CD4-positive, alpha-beta T cell treated with Interleukin-10 for 1 hour (primary cell): ENCODE data around the gene TMEM88.
"Not testable (repeated sequence)": the region's sequence is repeated elsewhere in the genome, so short reads cannot be mapped to it uniquely, and the experiment has no call there.

ENCODE experiments used
- DNase-seq: peaks from one replicate; pipeline ENCODE4 v3.0.0-alpha.2; 2020

TMEM88 gene

GRCh38 chr17:7856811-7857712 is 2.2 kb downstream of the TMEM88 start, which contains the start of gene NAA38:
TSS of gene NAA38 (minus strand) at chr17:7857559. CDS start at chr17:7857463, 96 bp downstream.
- DNase-seq: peak; percentile 97

- DNase-seq: peak; percentile 95
Observed at GRCh38 chr17:7857713-7858521, 3.1 kb downstream of the TMEM88 start, which contains the start of gene CYB5D1. TSS of gene CYB5D1 (plus strand) at chr17:7858003. CDS start at chr17:7858135, 132 bp downstream.

GRCh38 chr17:7858522-7858810 is 3.6 kb downstream of the TMEM88 start:
- peak; percentile 55 for DNase-seq

DNA sequence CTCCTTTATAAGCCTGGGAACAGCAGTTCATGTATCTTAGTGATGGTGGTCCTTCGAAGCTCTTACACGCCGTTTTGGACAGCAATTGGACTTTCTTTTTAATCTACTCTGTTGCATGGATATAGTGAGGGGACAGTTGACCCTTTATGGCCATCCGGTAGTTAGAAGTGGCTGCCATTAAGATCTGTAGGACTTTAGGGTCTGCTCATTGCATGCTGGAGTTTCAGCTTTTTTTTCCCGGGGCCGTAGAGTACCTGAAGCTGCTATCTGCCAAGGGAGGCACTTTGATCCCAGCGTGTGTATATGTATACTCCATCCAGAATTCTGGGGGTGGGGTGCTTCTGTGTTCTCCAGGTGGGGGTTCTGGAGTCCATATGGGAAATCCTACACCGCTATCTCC is 4.2 kb downstream of the TMEM88 start:
- DNase-seq: no peak

GRCh38 chr17:7862692-7863437 is 8.0 kb downstream of the TMEM88 start:
- peak; percentile 73 for DNase-seq

DNA sequence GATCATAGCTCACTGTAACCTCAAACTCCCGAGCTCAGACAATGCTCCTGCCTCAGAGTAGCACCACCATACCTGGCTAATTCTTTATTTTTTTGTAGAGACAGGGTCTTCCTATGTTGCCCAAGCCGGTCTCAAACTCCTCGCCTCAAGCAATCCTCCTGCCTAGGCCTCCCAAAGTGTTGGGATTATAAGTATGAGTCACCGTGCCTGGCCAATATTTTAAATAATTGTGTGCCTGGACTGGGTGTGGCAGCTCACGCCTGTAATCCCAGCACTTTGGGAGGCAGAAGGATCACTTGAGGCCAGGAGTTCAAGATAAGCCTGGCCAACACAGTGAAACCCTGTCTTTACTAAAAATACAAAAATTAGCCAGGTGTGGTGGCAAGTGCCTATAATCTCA is 9.5 kb downstream of the TMEM88 start:
- DNase-seq: not testable (repeated sequence)

DNA sequence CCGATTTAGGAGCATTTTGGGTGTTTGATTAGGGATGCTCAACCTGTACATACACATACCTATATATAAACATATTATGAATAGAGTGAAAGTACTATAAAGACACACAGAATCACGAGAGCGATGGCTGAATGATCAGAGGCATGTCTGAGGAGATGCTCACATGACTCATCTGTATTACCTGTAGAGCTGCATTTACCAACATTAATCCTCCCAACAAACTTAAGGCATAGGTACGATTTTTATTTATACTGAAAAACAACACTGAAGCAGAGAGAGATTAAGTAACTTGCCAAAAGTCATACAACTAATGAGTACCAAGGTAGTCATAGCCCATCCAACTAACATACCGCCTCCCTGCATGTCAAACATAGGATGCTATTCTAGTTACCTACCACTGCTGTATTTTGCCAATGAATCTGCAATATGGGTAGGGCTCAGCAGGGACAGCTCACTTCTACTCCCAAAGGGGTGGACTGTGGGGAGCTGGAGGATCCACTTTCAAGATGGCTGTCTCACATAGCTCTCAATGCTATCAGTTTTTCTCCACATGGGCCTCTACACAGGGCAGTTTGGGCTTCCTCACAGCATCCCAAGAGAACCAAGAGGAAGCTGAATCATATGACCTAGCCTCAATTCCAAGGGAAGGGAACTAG is 10.3 kb downstream of the TMEM88 start:
- DNase-seq: no peak

DNA sequence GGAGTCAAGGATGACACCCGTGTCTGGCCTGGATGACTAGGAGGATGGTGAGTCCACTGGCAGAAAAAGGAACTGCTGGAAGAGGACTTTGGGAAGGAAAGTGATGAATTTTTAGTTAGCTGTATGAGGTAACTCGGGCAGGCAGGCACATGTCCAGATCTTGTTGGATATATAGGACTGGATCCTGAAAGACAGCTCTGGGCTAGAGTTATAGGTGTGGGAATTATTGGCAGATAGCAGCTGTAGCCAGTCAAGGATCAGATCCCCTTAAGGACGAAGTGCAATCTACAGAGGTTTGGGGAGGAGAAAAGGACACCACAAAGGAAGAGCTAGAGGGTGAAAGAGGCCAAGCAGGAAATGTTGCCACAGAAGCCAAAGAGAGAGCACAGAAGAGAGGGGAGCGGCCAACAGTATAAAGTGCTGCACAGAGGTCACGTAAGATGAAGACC is 13.0 kb downstream of the TMEM88 start:
- peak; percentile 37 for DNase-seq

DNA sequence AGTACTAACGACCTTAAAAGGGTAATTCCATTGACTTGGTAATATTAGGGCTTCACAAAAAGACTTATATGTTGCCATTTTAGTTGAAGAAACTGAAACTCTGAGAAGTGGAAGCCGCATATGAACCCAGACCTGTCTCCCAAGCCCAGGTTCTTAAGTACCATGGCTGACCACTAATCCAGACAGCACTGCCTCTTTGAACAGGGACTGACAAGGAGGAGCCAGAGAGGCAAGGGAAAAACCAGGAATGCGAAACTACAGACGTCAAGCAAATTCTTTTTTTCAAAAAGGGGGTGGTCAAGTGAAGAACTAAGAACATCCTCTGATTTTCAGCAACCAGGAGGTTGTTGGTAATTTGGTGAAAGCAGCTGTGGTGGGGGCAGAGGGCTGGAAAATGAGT is 18.2 kb downstream of the TMEM88 start:
- DNase-seq: no peak

GRCh38 chr17:7875804-7876370 is 21.0 kb downstream of the TMEM88 start:
- no peak for DNase-seq

GRCh38 chr17:7878234-7878633 is 23.4 kb downstream of the TMEM88 start:
- DNase-seq: no peak

- DNase-seq: no peak
Observed at GRCh38 chr17:7880076-7880868, 25.4 kb downstream of the TMEM88 start.

DNA sequence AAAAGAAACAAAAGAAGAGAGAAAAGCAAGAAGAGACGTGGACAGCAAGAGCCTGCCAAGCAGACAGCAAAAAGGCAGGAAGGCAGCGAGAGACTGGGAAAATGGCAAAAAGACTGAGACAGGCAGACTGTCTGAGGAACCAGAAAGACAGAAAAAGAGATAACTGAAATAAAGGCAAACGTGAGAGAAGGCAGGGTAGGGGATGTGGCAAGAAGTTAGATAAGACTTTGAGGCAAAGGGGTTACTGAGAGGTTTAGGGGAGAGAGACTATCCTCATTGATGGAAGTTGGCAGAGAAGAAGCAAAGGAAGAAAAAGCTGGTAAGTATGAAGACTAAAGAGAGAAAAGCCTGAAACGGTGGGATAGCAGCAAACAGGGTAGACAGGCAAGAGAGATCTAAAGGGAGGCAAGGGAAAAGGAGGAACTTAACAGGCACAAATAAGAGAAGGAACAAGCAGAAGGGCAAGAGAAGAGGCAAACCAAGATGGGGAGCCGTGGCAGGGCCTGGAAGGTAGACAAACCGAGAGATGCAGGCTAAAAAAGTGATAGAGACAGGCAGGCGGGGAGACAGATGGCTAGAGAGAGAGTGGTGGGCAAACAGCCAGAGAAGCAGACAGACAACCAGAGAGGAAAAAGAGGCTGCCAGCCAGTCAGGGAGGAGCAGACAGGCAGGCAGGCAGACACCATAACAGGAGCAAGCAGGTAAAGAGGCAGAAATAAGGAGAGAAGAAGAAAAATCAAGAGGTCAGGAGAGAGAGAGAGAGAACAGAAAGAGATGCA is 26.6 kb downstream of the TMEM88 start:
- DNase-seq: no peak

DNA sequence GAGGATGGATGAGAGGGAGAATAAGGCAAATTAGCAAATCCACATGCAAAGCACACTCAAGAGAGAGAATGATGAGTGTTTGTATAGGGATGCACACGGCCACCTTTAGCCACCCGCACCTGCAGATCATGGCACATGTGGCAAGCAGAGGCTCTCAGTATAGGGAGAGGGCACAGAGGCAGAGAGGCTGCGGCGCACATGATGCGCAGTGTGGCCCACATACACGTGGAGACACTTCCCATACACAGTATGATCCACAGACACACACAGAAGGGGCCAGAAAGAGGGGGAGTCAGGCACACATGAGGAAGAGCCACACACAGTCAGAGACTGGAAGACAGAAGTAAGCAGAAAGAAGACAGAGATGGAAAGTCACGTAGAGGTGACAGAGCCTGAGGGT is 27.2 kb downstream of the TMEM88 start:
- DNase-seq: no peak

GRCh38 chr17:7882629-7883028 is 27.8 kb downstream of the TMEM88 start:
- no peak for DNase-seq

DNA sequence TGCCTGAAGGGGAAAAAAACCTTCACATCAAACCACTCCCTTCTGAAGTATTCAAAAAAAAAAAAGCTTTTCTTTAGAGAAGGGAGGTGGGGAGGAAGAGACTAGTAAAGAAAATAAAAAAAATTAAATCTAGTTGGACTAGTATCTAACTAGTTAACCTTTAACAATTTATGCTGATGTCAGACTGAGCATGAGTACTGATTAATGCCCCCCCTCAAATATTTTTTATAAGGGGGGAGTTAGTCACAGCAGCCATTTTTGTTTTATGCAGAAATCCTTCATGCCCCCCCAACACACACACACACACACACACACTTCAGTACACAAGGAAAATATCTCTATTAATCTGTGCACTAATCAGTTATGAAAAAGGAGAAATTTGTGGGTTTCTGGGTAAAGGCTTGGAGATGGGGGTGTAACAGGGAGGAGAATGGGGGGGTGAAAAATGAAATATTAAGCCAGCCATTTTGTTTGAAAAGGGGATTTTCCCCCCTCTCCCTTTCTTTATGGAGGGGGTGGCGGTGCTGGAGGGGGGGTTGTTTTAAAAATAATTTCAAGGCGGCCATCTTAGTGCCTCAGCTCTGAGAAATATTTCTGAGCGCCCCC is 29.0 kb downstream of the TMEM88 start:
- peak; percentile 74 for DNase-seq

DNA sequence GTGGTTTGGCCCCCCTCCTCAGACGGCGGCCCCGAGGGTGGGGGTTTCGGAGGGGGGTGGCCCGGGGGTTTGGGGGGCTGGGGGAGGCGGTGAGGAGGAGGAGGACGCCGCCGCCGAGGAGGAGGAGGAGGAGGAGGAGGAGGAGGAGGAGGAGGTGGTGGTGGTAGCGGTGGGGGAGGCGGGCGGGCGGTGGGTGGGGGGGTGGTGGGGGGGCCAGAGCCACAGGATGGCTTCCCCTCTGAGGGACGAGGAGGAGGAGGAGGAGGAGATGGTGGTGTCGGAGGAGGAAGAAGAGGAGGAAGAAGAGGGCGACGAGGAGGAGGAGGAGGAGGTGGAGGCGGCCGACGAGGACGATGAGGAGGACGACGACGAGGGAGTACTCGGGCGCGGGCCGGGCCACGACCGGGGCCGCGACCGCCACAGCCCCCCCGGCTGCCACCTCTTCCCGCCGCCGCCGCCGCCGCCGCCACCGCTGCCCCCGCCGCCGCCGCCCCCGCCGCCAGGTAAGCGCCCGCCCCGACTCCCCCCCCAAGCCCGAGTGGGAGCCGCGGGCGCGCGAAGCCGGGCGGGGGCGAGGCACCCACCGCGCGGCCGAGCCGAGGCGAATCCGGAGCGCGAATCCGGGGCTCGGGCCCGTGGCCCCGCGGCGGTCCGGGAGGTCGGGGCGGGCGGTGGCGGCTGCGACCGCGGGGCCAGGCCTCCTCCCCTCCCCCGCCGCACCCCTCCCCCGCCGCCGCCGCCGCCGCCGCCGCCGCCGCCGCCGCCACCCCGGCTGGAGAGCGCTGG is 29.9 kb downstream of the TMEM88 start:
- peak; percentile 52 for DNase-seq

DNA sequence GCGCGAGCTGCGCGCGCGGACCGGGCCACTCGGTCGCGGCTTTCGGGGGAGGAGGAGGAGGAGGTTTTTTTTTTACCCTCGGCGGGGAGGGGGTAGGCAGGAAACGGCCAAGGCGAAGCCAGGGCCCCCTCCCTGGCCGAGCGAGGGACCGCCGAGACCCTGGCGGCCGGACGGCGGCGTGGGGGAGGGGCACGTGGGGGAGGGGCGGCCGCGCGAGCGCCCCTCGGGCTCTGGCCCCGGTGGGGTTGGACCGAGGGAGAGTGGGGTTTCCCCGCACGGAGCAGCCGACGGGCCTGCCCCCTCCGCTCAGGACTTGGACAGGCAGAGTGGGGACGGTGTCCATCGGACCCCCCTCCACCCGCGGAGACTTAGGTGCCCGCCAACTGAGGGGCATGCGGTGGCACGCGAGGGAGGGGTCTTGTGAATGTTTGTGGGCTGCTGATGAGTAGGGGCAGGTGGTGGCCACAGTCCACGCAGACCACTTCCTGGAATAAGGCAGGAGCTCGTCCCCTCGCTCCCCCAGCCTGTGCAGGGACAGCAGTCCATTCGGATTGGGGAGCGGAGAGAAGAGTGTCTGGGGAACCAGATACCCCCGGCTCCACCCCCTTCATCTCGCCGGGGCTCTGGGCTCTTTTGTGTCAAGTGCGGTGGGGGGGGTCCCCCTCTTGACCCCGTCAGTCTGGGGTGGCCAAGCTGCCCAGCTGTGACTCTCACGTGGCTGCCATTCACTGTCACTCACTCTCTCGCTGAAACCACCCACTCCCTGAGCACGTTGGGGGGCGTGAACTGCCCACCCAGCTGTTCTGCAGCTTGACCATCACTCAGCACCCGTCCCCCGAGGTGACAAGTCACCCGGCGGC is 30.7 kb downstream of the TMEM88 start:
- peak; percentile 60 for DNase-seq
